Panc1 (cell line): ENCODE measurements around the gene ATRNL1.

ENCODE experiments used
- POLR2AphosphoS5 ChIP-seq: IDR thresholded peaks from 2 replicates; pipeline ENCODE4 v1.6.1; 2012; ENCODE audit warnings: mild to moderate bottlenecking, low read depth, low read length, moderate library complexity
- SIN3A ChIP-seq: IDR thresholded peaks from 2 replicates; pipeline ENCODE4 v1.6.1; 2012; ENCODE audit warnings: low read depth, mild to moderate bottlenecking, low read length, moderate library complexity, borderline replicate concordance; ENCODE audit not compliant: insufficient read depth
- TF ChIP-seq, protein P1 (sequence below): fragments of 450-650 bp; IDR thresholded peaks from 2 replicates; pipeline ENCODE4 v1.5.1; 2017; ENCODE audit warnings: mild to moderate bottlenecking
- TF ChIP-seq, protein P2 (sequence below), 2 experiments: IDR thresholded peaks; 2 replicates each; pipeline ENCODE4 v1.6.1; 2011 to 2012; ENCODE audit warnings: low read depth in 2 of 2, control low read depth in 1 of 2, low read length in 1 of 2, mild to moderate bottlenecking in 1 of 2, moderate library complexity in 1 of 2; ENCODE audit not compliant: insufficient read depth in 1 of 2

DNA sequence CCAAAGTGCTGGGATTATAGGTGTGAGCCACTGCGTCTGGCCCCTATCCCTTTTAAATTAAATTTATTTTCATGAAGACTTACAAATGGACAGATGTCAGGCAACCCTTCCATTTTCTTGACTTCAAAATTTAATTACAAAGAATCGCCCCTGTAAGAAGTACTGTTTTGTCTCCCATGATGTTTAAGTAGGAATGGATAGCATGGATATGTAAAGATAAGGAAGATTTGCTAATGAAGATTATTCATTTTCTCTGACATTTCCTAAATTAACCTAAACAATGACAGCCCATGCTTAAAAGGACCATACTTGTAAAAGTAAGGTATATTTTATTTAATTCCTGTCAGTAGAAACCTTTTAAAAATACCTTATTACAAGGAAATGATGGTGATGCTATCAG, 627.0 kb downstream of the ATRNL1 start:
- TF ChIP-seq, protein P1, sequence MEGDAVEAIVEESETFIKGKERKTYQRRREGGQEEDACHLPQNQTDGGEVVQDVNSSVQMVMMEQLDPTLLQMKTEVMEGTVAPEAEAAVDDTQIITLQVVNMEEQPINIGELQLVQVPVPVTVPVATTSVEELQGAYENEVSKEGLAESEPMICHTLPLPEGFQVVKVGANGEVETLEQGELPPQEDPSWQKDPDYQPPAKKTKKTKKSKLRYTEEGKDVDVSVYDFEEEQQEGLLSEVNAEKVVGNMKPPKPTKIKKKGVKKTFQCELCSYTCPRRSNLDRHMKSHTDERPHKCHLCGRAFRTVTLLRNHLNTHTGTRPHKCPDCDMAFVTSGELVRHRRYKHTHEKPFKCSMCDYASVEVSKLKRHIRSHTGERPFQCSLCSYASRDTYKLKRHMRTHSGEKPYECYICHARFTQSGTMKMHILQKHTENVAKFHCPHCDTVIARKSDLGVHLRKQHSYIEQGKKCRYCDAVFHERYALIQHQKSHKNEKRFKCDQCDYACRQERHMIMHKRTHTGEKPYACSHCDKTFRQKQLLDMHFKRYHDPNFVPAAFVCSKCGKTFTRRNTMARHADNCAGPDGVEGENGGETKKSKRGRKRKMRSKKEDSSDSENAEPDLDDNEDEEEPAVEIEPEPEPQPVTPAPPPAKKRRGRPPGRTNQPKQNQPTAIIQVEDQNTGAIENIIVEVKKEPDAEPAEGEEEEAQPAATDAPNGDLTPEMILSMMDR: no peak
- no peak for TF ChIP-seq SIN3A
- TF ChIP-seq POLR2AphosphoS5: no peak
- TF ChIP-seq, protein P2, sequence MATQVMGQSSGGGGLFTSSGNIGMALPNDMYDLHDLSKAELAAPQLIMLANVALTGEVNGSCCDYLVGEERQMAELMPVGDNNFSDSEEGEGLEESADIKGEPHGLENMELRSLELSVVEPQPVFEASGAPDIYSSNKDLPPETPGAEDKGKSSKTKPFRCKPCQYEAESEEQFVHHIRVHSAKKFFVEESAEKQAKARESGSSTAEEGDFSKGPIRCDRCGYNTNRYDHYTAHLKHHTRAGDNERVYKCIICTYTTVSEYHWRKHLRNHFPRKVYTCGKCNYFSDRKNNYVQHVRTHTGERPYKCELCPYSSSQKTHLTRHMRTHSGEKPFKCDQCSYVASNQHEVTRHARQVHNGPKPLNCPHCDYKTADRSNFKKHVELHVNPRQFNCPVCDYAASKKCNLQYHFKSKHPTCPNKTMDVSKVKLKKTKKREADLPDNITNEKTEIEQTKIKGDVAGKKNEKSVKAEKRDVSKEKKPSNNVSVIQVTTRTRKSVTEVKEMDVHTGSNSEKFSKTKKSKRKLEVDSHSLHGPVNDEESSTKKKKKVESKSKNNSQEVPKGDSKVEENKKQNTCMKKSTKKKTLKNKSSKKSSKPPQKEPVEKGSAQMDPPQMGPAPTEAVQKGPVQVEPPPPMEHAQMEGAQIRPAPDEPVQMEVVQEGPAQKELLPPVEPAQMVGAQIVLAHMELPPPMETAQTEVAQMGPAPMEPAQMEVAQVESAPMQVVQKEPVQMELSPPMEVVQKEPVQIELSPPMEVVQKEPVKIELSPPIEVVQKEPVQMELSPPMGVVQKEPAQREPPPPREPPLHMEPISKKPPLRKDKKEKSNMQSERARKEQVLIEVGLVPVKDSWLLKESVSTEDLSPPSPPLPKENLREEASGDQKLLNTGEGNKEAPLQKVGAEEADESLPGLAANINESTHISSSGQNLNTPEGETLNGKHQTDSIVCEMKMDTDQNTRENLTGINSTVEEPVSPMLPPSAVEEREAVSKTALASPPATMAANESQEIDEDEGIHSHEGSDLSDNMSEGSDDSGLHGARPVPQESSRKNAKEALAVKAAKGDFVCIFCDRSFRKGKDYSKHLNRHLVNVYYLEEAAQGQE (IDR thresholded peaks at IDR 0.05; ENCODE audit: insufficient read depth in 1 of 2, low read depth in 2 of 2, low read length in 1 of 2): no peak
